Measurements from ENCODE around the gene NET1. TPM values are rescaled to one million over a fixed set of nuclear protein-coding genes. Genes with fewer than 3 reads are reported as not detected.

Gene NET1
- polyA plus RNA-seq, 1 donor from 2014 or later, result 3.7 TPM

DNA sequence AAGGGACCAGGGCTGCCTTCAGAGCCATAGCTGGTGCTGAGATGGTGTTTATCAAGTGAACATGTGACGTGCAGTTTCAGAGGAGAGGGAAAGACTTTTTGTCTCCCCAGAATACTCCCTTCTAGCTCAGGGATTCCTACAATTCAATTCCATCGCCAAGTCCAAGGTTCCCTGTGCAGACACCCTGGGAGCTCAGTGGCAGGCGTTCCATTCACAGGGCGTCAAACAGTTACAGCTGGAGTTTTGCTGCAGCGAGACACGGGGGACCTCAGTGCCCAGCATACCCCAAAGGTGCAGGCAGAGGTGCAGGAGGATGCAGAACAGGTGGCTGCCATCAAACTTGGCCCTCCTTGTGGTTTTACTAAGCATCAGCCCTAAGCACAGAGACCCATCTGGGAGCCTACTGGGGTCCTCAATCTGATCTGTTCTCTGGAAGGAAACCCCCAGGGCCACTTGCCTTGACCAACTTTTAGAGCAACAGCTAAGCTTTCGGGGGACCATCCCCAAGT, 87.9 kb downstream of the NET1 start:
- peaks cover 6% of the 10 kb centered on the region for H3K27me3 Mint-ChIP-seq
- peak overlapping the region in 1 of 3 donors; percentile 21 for H3K27ac Mint-ChIP-seq
- H3K36me3 Mint-ChIP-seq, result peaks cover 3% of the 10 kb centered on the region
- no peak overlapping the region for H3K4me3 Mint-ChIP-seq
- H3K9me3 Mint-ChIP-seq, result no peaks in the 10 kb centered on the region
- H3K4me1 Mint-ChIP-seq, result no peaks in the 10 kb centered on the region

DNA sequence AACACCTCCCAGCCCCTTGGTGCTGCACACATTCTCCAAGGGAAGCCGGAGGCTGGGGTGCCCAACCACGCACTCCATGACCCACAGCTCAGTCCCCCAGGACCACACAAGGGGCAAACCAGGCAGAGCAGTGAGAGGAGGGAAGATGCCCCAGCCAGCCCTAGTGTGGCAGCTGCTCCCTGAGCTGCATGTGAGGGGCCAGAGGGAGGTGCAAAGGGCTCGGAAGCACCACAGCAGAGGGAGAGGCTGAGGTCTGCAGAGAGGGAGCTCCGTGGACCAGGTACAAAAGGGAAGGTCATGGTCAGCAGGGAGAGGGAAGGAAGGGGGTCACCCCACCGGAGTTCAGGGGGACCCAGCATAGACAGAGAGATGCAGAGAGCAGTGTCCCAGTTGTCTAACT, 88.6 kb downstream of the NET1 start:
- Mint-ChIP-seq H3K4me3 (no peak overlapping the region), H3K4me1 (no peaks in the 10 kb centered on the region), H3K27ac (no peak overlapping the region), H3K27me3 (peaks cover 6% of the 10 kb centered on the region), H3K36me3 (peaks cover 3% of the 10 kb centered on the region), H3K9me3 (no peaks in the 10 kb centered on the region)

GRCh38 chr10:5502061-5502521, 89.7 kb downstream of the NET1 start:
- Mint-ChIP-seq H3K36me3 (peaks cover 3% of the 10 kb centered on the region), H3K27me3 (peaks cover 6% of the 10 kb centered on the region), H3K9me3 (no peaks in the 10 kb centered on the region), H3K4me1 (no peaks in the 10 kb centered on the region), H3K27ac (no peak overlapping the region), H3K4me3 (no peak overlapping the region)

DNA sequence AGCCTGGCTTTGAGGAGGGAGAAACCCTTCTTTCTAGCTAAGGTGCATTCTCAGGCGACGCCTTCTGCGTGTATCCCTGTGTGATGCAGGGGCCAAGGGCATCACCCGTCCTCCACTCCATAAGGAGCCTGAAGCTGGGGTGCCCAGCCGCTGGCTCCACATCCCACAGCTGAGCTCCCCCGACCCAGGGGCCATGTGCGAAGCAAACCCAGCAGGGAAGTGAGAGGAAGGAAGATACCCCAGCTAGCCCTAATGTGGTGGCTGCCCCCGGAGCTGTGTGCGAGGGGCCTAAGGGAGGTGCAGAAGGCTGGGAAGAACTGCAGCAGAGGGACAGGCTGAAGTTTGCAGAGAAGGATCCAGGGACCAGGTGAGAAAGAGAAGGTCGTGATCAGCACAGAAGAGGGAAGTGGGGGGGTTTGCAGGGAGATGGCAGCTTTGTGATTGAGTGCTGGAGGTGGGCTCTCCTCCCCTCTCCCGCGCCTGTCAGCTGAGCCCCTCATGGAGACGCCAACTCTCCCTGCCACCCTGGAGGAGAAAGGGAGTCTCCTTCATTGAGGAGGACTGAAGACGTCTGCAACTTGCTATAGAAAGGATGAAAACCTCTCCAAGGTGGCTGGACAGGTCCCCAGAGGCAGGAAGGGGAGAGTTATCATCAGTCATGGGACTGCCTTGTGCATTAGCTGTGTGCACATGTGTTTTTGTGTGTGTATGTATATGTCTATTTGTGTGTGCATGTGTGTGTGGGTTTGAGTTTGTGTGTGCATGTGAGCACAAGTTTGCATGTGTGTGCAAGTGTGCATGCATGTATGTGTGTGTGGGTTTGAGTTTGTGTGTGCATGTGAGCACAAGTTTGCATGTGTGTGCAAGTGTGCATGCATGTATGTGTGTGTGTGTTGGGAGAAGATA, 90.5 kb downstream of the NET1 start:
- no peaks in the 10 kb centered on the region for H3K9me3 Mint-ChIP-seq
- H3K27ac Mint-ChIP-seq, result no peak overlapping the region
- H3K4me1 Mint-ChIP-seq, result no peaks in the 10 kb centered on the region
- peaks cover 6% of the 10 kb centered on the region for H3K27me3 Mint-ChIP-seq
- H3K36me3 Mint-ChIP-seq, result peaks cover 3% of the 10 kb centered on the region
- H3K4me3 Mint-ChIP-seq, result no peak overlapping the region

DNA sequence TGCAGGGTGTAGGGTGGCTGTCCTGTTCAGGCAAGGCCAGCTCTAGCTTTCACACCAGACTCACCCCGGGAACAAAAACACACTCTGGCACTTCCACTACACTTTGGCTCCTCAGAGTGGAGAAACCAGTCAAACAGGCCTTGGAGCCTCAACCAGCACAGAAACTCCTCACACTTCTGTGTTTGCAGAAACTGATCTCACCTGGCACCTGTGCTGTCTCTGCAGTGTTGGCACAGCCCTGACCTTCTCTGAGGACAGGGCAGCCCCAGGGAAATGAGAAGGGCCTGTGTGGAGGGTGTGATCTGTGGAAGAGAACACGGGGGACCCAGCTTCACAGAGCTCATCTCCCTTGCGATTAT, 91.1 kb downstream of the NET1 start:
- Mint-ChIP-seq H3K27ac (no peak overlapping the region), H3K9me3 (no peaks in the 10 kb centered on the region), H3K4me3 (no peak overlapping the region), H3K4me1 (no peaks in the 10 kb centered on the region), H3K27me3 (peaks cover 6% of the 10 kb centered on the region), H3K36me3 (peaks cover 3% of the 10 kb centered on the region)

GRCh38 chr10:5504146-5505072, 92.1 kb downstream of the NET1 start:
- no peaks in the 10 kb centered on the region for H3K9me3 Mint-ChIP-seq
- H3K4me3 Mint-ChIP-seq, result no peak overlapping the region
- peaks cover 3% of the 10 kb centered on the region for H3K36me3 Mint-ChIP-seq
- no peaks in the 10 kb centered on the region for H3K4me1 Mint-ChIP-seq
- H3K27me3 Mint-ChIP-seq, result peaks cover 6% of the 10 kb centered on the region
- no peak overlapping the region for H3K27ac Mint-ChIP-seq

GRCh38 chr10:5506246-5506645, 93.9 kb downstream of the NET1 start:
- Mint-ChIP-seq H3K4me1 (no peaks in the 10 kb centered on the region), H3K9me3 (no peaks in the 10 kb centered on the region), H3K27ac (peak overlapping the region in 1 of 3 donors; percentile 86), H3K27me3 (peaks cover 6% of the 10 kb centered on the region), H3K4me3 (no peak overlapping the region), H3K36me3 (peaks cover 3% of the 10 kb centered on the region)

DNA sequence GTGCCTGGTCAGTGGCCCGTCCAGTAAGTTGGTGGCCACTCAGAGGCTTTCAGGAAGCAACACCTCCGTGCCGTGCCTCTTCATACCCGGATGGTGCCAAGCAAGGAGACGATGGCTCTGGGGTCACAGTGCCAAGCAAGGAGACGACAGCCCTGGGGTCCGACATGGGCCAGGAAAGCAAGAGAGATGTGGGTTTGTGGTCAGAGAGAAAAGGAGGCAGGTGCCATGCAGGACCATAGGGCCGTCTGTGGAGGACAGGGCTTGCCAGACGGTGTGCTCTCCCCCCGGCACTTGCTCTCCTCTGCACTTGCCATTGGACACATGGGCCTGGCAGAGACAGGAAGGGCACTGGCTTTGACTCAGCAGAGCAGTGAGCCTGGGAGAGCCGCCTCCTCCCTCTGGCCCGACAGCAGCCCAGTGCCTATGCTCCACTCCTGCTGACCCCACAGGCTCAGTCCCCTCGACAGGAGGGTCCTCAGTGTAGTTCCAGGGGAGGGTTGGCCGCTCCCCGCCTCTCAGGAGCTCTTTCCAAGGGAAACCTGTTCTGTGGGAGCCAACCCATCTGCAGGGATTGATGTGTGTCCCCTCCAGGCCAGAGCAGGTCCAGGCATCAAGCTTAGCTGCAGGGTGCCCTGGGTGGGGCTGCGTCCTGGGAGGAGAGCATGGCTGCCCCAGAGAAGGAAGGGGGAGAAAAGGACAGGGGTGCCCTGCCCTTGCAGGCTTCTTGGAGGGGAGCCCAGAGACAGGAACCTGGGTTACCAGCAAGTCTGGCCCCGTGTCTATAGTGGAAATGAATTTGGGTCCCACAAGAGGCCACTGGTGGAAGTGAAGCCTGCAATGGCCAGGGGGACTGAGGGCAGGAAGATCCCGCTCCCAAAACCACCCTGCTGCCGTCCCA, 94.6 kb downstream of the NET1 start:
- Mint-ChIP-seq H3K27ac (peak overlapping the region in 1 of 3 donors; percentile 86), H3K4me3 (no peak overlapping the region), H3K4me1 (peaks cover 0 to 1% (median 0%) of the 10 kb centered on the region in 3 donors), H3K36me3 (peaks cover 3% of the 10 kb centered on the region), H3K27me3 (peaks cover 4% of the 10 kb centered on the region), H3K9me3 (no peaks in the 10 kb centered on the region)

- Mint-ChIP-seq H3K9me3 (no peaks in the 10 kb centered on the region), H3K27ac (no peak overlapping the region), H3K4me3 (no peak overlapping the region), H3K36me3 (peaks cover 3% of the 10 kb centered on the region), H3K27me3 (peaks cover 1% of the 10 kb centered on the region), H3K4me1 (peaks cover 0 to 3% (median 0%) of the 10 kb centered on the region in 3 donors)
These were observed 95.3 kb downstream of the NET1 start for GRCh38 chr10:5507649-5508131.

DNA sequence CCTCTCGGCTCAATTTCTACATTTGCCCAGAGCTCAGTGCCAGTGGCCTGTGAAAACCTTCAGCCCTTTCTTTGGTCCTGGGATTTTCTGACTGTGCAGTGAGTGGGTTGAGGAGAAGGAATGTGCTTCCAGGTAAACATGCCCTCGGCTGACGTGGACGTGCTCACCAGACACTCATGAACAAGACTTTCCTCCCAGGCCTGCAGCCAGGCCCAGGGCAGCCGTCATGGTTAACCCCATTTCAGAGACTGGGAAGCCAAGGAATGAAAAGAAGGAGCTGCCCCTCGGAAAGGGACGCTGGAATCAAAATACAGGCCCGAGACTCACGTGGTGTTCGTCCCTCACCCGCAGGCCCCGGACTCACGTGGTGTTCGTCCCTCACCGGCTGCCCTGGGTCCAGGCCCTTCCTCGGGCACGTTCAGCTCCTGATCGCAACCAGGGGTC, 95.8 kb downstream of the NET1 start:
- Mint-ChIP-seq H3K27ac (no peak overlapping the region), H3K9me3 (no peaks in the 10 kb centered on the region), H3K36me3 (peaks cover 1% of the 10 kb centered on the region), H3K4me1 (peaks cover 0 to 3% (median 0%) of the 10 kb centered on the region in 3 donors), H3K27me3 (peaks cover 3% of the 10 kb centered on the region), H3K4me3 (no peak overlapping the region)

Other genes starting within 250 kb of the NET1 start
- not detected for gene AKR1C8, start 227.4 kb upstream of the NET1 start, polyA plus RNA-seq
- gene AKR1C4, start 215.7 kb upstream of the NET1 start, polyA plus RNA-seq, result not detected
- not detected for gene UCN3, start 47.6 kb upstream of the NET1 start, polyA plus RNA-seq
- gene TUBAL3, start 7.7 kb upstream of the NET1 start, polyA plus RNA-seq, result not detected
- gene CALML5, start 87.0 kb downstream of the NET1 start, polyA plus RNA-seq, result not detected
- gene CALML3, start 112.4 kb downstream of the NET1 start, polyA plus RNA-seq, result not detected